Thyroid gland (tissue), 4 donors: ENCODE measurements around the gene ANK3.

ENCODE experiments used
- POLR2A ChIP-seq, 2 donors: fragments of 450-650 bp; IDR thresholded peaks; one replicate each; pipeline ENCODE4 v1.6.1; 2017; ENCODE audit warnings: antibody characterized with exemption in 2 of 2, mild to moderate bottlenecking in 2 of 2, moderate library complexity in 1 of 2
- TF ChIP-seq, protein P1 (sequence below), 6 experiments: fragments of 200-600 bp in 3 of 6; fragments of 450-650 bp in 3 of 6; sonication (generic) in 3 of 6; IDR thresholded peaks; one replicate each; pipeline ENCODE4 v1.5.1; 2016 to 2019; ENCODE audit warnings: antibody characterized with exemption in 6 of 6, mild to moderate bottlenecking in 2 of 6, inconsistent platforms in 1 of 6, moderate library complexity in 1 of 6

DNA sequence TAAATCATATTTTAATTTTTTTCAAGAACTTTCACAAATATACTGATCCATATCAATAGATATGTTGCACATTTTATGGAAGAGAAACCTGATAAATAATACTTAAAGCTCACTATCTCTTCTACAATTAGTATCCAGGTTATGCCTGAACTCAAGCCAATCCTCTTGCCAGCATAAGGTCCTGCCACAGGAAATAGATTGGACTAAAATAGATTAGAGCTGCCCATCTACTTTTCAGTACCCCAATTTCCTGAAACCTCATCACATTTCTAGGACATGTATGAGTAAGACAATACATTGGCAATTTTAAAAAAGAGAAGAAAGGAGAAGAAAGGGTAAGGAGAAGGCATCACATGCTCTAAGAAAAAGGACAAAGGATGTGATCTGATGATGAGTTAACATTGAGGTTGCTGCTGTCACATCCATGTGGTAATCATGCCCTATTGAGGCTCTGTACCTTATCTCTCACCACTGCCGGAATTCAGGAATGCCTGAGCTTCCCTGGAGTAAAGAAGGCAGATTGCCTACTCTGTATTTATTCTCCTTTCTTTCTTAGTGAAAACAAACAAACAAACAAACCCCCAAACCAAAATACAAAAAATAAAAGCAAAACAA is 199.7 kb downstream of the ANK3 start:
- TF ChIP-seq, protein P1, sequence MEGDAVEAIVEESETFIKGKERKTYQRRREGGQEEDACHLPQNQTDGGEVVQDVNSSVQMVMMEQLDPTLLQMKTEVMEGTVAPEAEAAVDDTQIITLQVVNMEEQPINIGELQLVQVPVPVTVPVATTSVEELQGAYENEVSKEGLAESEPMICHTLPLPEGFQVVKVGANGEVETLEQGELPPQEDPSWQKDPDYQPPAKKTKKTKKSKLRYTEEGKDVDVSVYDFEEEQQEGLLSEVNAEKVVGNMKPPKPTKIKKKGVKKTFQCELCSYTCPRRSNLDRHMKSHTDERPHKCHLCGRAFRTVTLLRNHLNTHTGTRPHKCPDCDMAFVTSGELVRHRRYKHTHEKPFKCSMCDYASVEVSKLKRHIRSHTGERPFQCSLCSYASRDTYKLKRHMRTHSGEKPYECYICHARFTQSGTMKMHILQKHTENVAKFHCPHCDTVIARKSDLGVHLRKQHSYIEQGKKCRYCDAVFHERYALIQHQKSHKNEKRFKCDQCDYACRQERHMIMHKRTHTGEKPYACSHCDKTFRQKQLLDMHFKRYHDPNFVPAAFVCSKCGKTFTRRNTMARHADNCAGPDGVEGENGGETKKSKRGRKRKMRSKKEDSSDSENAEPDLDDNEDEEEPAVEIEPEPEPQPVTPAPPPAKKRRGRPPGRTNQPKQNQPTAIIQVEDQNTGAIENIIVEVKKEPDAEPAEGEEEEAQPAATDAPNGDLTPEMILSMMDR (IDR thresholded peaks at IDR 0.05): no peak
- TF ChIP-seq POLR2A (IDR thresholded peaks at IDR 0.05): no peak
